GM10248 (cell line): Measurements from ENCODE around the gene PRKCZ.

Experiments
- CTCF ChIA-PET: fragments of 300-600 bp; sonication (Branson Sonifier 250); formaldehyde crosslinking; extraction: SDS; loops from one replicate; lab custom pipeline; 2021; ENCODE audit warnings: antibody characterized with exemption; lab: Yijun Ruan, JAX
- POLR2A ChIA-PET: fragments of 350-650 bp; sonication (Branson Sonifier 250); formaldehyde crosslinking; extraction: SDS; loops from one replicate; lab custom pipeline; 2020; ENCODE audit warnings: antibody characterized with exemption; lab: Yijun Ruan, JAX
- DNase-seq: peaks from one replicate; pipeline ENCODE4 v3.0.0; 2012; ENCODE audit errors: extremely low spot score
- TF ChIP-seq, protein P1 (sequence below): IDR thresholded peaks from 2 replicates; pipeline ENCODE4 v1.5.1; 2012; ENCODE audit warnings: mild to moderate bottlenecking, low read depth; ENCODE audit errors: extremely low read depth, missing control alignments, control extremely low read depth

The PRKCZ gene

DNA sequence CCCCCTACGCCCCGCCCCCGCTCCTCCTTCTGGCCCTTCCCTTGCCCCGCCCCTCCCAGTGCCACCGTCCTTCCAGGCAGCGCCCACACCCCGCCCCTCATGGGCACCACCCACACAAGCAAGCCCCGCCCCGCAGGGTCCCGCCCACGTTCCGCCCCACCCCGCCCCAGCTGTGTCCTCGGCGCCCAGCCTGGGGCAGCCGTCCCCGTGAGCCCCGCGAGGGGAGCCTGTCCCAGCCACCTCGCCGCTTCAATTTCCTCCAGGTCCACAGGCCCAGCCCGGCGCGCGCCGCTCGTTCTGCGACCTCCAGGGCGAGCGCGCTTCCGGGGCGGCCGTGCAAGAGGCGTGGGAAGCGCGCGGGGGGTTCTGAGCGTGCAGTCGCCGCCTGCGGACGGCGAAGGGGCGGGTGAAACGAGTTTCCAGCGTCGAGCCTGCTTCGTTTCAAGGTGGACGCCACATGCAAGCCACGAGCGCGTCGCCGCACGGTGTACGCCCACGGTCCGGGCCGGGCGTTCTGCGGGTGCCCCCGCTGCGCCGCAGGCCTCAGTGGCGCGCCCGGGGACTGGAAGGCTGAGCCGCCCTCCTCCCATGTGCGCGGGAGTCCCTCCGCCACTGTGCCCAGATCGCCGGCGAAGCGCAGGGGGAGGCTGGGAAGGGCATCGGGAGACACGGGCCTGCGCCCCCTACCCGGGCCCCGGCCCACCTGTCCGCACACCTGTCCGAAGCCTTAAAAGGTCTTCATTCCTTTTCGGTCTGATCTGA, 155.2 kb downstream of the PRKCZ start:
- ChIA-PET POLR2A (interaction anchor here (1.5 kb wide), 1 partner anchor 22 kb away, joined by 4 read pairs; no protein-coding TSS in a partner anchor), CTCF (interaction anchor here (1.1 to 2.7 kb wide), 4 partner anchors 10 to 171 kb away, joined by 3 to 12 read pairs (median 4); partner anchors contain the start of gene FAAP20)
- no peak for DNase-seq
- TF ChIP-seq, protein P1, sequence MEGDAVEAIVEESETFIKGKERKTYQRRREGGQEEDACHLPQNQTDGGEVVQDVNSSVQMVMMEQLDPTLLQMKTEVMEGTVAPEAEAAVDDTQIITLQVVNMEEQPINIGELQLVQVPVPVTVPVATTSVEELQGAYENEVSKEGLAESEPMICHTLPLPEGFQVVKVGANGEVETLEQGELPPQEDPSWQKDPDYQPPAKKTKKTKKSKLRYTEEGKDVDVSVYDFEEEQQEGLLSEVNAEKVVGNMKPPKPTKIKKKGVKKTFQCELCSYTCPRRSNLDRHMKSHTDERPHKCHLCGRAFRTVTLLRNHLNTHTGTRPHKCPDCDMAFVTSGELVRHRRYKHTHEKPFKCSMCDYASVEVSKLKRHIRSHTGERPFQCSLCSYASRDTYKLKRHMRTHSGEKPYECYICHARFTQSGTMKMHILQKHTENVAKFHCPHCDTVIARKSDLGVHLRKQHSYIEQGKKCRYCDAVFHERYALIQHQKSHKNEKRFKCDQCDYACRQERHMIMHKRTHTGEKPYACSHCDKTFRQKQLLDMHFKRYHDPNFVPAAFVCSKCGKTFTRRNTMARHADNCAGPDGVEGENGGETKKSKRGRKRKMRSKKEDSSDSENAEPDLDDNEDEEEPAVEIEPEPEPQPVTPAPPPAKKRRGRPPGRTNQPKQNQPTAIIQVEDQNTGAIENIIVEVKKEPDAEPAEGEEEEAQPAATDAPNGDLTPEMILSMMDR: peak; percentile 10

DNA sequence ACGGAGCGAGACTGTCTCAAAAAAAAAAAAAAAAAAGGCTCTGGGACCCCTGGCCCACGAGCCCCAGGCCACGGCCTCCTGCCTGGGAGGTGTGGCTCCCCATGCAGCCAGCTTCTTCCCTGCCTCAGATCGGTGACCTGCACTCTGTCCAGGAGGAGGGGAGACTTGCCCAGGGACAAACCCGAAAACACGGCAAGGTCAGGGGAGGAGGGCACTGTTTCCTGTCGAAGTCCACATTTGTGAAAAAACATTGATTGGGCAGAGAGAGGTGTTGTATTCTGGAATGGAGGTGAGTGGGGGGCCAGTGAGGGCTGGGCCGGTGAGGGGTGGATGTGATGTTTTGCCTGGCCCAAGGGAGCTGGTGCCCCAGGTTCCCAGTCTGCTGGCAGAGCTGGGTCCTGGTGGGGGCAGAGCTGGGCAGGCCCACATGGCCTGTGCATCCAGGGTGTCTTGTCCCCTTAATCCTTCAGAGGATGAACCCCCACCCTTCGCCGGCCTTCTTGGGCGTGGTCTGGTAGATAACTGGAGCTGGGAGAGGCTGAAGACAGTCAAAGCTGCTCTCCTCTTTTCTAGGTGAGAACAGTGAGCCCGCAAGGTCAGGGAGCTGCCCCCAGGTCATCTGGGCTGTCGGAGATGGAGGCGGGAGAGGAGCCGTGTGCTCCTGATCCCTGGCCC, 156.7 kb downstream of the PRKCZ start:
- TF ChIP-seq, protein P1: no peak
- POLR2A ChIA-PET: interaction anchor here (1.0 kb wide), 1 partner anchor 21 kb away, joined by 3 read pairs; the partner anchor contains the start of gene SKI
- DNase-seq: no peak
- CTCF ChIA-PET: interaction anchor here (1.6 to 2.0 kb wide), 2 partner anchors 12 to 108 kb away, joined by 4 to 11 read pairs; partner anchors contain the start of gene FAAP20

DNA sequence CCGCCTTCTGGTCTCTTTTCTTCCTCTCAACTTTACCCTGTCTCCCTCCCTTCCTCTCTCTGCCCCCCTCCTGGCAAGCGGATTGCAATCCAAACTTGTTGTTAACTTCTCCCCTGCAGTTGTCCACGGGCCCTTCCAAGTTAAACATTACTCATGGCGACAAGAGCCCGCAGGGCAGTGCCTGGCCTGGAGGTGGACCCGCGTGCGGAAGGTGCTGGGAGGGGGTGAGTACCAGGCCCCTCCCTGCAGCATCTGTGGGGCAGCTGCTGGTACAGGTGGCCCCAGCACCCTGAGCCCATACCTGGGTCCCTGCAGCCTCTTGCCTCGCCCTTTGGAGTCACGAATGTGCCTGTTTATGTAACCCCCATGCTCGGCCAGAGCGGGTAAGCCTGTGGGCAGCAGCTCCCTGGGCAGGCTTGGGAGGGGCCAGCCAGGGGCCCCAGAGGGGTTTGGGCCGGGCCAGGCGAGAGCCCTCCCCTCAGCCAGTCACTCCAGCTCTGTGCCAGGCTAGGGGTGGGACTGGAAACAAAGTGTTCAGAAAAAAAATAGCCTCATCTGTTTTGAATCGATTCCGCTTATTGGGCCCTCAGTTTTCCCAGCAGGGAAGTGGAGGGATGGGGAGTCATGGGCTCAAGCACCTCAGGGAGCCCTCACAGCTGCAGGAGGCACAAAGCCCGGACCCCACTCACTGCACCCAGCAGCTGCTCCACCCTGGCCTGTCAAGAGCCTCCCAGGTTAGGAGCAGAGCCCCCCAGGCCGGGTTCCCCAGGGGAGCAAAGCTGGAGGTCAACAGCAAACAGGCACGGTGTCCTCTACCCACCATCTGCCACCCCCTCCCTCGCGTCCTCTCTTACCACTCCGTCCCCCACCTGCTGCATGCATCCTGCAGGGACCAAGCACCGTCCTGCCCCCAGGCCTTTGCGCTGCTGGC, 158.4 kb downstream of the PRKCZ start:
- CTCF ChIA-PET: no interaction called here
- POLR2A ChIA-PET: no interaction called here
- TF ChIP-seq, protein P1: no peak
- no peak for DNase-seq

DNA sequence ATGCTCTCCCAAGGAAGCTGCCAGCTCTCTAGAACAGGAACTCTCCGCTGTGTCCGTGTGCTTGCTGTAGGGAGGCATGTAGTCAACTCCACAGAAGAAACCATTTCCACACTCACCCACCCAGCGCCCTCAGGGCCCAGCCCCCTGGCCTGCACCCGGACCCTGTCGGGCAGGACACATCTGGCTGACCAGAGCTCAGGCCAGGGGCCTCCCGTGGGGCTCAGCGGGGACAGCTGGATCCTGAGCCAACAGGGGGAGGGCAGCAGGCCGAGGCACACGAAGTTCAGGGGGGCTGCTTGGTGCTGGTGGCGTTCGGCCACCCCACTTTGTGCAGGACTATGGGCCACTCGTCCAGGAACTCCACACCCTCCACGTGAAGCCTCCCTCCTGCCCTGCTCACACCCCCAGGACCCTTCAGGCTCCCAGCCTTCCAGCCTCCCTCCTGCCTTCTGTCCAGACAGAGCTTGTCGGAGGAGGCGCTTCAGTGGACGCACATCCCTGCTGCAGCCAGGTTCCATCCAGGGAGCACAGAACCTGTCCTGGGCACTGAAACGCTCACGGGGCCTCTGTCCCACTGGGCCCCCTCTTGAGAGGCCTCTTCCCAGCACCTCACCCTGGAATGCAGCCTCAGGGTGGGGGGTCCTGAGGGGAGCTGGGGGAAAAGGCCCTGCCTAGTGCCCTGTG, 159.3 kb downstream of the PRKCZ start:
- ChIA-PET CTCF (no interaction called here), POLR2A (interaction anchor here (1.6 kb wide), 1 partner anchor 18 kb away, joined by 6 read pairs; no protein-coding TSS in a partner anchor)
- TF ChIP-seq, protein P1: no peak
- DNase-seq: no peak

DNA sequence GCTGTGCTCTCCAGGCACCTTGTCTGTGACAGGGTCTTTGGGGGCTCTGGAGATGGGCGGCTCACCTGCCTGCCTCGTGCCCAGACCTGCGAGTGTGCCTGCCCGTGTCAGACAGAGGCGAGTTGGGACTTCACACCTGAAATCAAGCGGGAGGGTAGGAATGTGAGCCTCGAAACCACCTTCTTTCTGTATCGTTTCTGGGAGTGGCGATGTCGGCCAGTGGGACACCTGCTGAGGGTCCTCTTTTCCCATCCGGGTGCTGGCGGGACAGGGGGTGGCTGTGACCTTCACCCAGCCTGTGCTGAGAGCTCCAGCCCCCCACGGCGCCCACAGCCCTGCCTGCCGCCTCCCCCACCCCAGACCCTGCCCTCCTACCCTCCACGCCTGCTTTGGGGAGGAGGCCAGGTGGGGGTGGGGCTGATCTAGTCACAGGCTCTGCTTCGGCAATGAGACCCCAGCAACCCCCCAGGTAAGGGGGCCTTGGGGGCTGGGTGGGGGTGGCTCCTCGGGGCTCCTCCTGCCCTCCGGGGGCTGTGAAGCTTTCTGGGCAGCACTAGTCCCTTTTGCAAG, 160.0 kb downstream of the PRKCZ start:
- ChIA-PET CTCF (no interaction called here), POLR2A (interaction anchor here (1.6 kb wide), 1 partner anchor 17 kb away, joined by 6 read pairs; no protein-coding TSS in a partner anchor)
- no peak for DNase-seq
- TF ChIP-seq, protein P1: no peak
